HUES6 (cell line): ENCODE data around the gene ITGA3.
A peak's percentile ranks its signal among the peaks of the same experiment; 100 is the strongest.

Source experiments
- H3K27ac ChIP-seq: 2 replicates; pipeline ENCODE4 v1.7.0; 2013; ENCODE audit warnings: low read depth, mild to moderate bottlenecking, low read length, inconsistent platforms
- H3K27me3 ChIP-seq: 2 replicates; pipeline ENCODE4 v1.6.1; 2013; ENCODE audit warnings: low read length; ENCODE audit not compliant: control insufficient read depth, insufficient read depth
- H3K36me3 ChIP-seq: 2 replicates; pipeline ENCODE4 v1.6.1; 2013; ENCODE audit warnings: low read length; ENCODE audit not compliant: control insufficient read depth, insufficient read depth
- H3K4me1 ChIP-seq: 2 replicates; pipeline ENCODE4 v1.6.1; 2013; ENCODE audit warnings: low read length; ENCODE audit not compliant: control insufficient read depth, insufficient read depth
- H3K4me3 ChIP-seq: 2 replicates; pipeline ENCODE4 v1.5.1; 2013; ENCODE audit warnings: low read depth, low read length
- H3K9ac ChIP-seq: one replicate; pipeline ENCODE4 v1.6.1; 2013; ENCODE audit warnings: mild to moderate bottlenecking, low read length
- H3K9me3 ChIP-seq: 2 replicates; pipeline ENCODE4 v1.6.1; 2013; ENCODE audit warnings: low read depth, low read length; ENCODE audit not compliant: control insufficient read depth, insufficient read depth

ITGA3 gene

GRCh38 chr17:50130559-50131305, 74.8 kb downstream of the ITGA3 start:
- Histone ChIP-seq H3K4me1 (peaks cover 41% of the 10 kb centered on the region), H3K36me3 (peaks cover 2% of the 10 kb centered on the region; the same call in 1 of the 2 replicates), H3K4me3 (peak overlapping the region; percentile 83), H3K27me3 (no peaks in the 10 kb centered on the region; the same call in 1 of the 2 replicates), H3K9me3 (no peaks in the 10 kb centered on the region), H3K27ac (no peak overlapping the region), H3K9ac (no peak overlapping the region)

- Histone ChIP-seq H3K27ac (no peak overlapping the region), H3K36me3 (peaks cover 14% of the 10 kb centered on the region), H3K9ac (no peak overlapping the region), H3K9me3 (no peaks in the 10 kb centered on the region), H3K4me3 (no peak overlapping the region), H3K4me1 (peaks cover 41% of the 10 kb centered on the region), H3K27me3 (no peaks in the 10 kb centered on the region; the same call in 1 of the 2 replicates)
Measured at GRCh38 chr17:50132104-50132794, 76.3 kb downstream of the ITGA3 start.

- no peaks in the 10 kb centered on the region; the same call in 1 of the 2 replicates for H3K27me3 ChIP-seq
- peaks cover 33% of the 10 kb centered on the region for H3K4me1 ChIP-seq
- H3K9ac ChIP-seq = no peak overlapping the region
- no peaks in the 10 kb centered on the region for H3K9me3 ChIP-seq
- peaks cover 24% of the 10 kb centered on the region for H3K36me3 ChIP-seq
- H3K27ac ChIP-seq = no peak overlapping the region
- peak overlapping the region; percentile 21; the same call in 1 of the 2 replicates for H3K4me3 ChIP-seq
Measured at GRCh38 chr17:50133028-50133768, 77.3 kb downstream of the ITGA3 start.

GRCh38 chr17:50133769-50134099, 77.8 kb downstream of the ITGA3 start:
- Histone ChIP-seq H3K9me3 (no peaks in the 10 kb centered on the region), H3K36me3 (peaks cover 29% of the 10 kb centered on the region), H3K27me3 (no peaks in the 10 kb centered on the region; the same call in 1 of the 2 replicates), H3K4me1 (peaks cover 29% of the 10 kb centered on the region), H3K9ac (no peak overlapping the region), H3K27ac (no peak overlapping the region), H3K4me3 (no peak overlapping the region; the same call in 1 of the 2 replicates)

GRCh38 chr17:50134206-50135110, 78.5 kb downstream of the ITGA3 start:
- no peaks in the 10 kb centered on the region; the same call in 1 of the 2 replicates for H3K27me3 ChIP-seq
- peaks cover 37% of the 10 kb centered on the region for H3K36me3 ChIP-seq
- H3K9ac ChIP-seq = no peak overlapping the region
- H3K4me3 ChIP-seq = no peak overlapping the region
- H3K27ac ChIP-seq = no peak overlapping the region
- no peaks in the 10 kb centered on the region for H3K9me3 ChIP-seq
- H3K4me1 ChIP-seq = peaks cover 29% of the 10 kb centered on the region

- H3K4me3 ChIP-seq = no peak overlapping the region
- no peak overlapping the region for H3K9ac ChIP-seq
- H3K4me1 ChIP-seq = peaks cover 35% of the 10 kb centered on the region
- peaks cover 42% of the 10 kb centered on the region for H3K36me3 ChIP-seq
- no peaks in the 10 kb centered on the region; the same call in 1 of the 2 replicates for H3K27me3 ChIP-seq
- no peaks in the 10 kb centered on the region for H3K9me3 ChIP-seq
- H3K27ac ChIP-seq = no peak overlapping the region
Measured at GRCh38 chr17:50135316-50136095, 79.6 kb downstream of the ITGA3 start.

- no peak overlapping the region for H3K9ac ChIP-seq
- H3K4me3 ChIP-seq = no peak overlapping the region
- no peaks in the 10 kb centered on the region for H3K27me3 ChIP-seq
- peaks cover 49% of the 10 kb centered on the region for H3K36me3 ChIP-seq
- no peak overlapping the region for H3K27ac ChIP-seq
- no peaks in the 10 kb centered on the region for H3K9me3 ChIP-seq
- peaks cover 33% of the 10 kb centered on the region for H3K4me1 ChIP-seq
Measured at GRCh38 chr17:50136096-50136687, 80.3 kb downstream of the ITGA3 start.

GRCh38 chr17:50137042-50137441, 81.1 kb downstream of the ITGA3 start:
- Histone ChIP-seq H3K4me3 (no peak overlapping the region), H3K27ac (no peak overlapping the region), H3K9ac (no peak overlapping the region), H3K9me3 (no peaks in the 10 kb centered on the region), H3K36me3 (peaks cover 56% of the 10 kb centered on the region), H3K27me3 (no peaks in the 10 kb centered on the region), H3K4me1 (peaks cover 33% of the 10 kb centered on the region)

- peaks cover 75% of the 10 kb centered on the region for H3K36me3 ChIP-seq
- no peak overlapping the region for H3K9ac ChIP-seq
- peaks cover 16% of the 10 kb centered on the region for H3K4me1 ChIP-seq
Measured at GRCh38 chr17:50139185-50139783, 83.4 kb downstream of the ITGA3 start.

More at GRCh38 chr17:50139185-50139783, 83.4 kb downstream of the ITGA3 start:
- Histone ChIP-seq H3K9me3 (no peaks in the 10 kb centered on the region), H3K4me3 (no peak overlapping the region), H3K27ac (no peak overlapping the region), H3K27me3 (no peaks in the 10 kb centered on the region)
